PC-3 (cell line): ENCODE data around the gene FBXO31.

ENCODE experiments used
- CTCF ChIP-seq: fragments of 300-600 bp; sonication (generic); conservative IDR thresholded peaks from 2 replicates; pipeline ENCODE4 v1.5.1; 2017; ENCODE audit warnings: antibody characterized with exemption, low read depth, mild to moderate bottlenecking, low read length
- EZH2 ChIP-seq: fragments of 300-600 bp; sonication (generic); IDR thresholded peaks from one replicate; pipeline ENCODE4 v1.6.1; 2017; ENCODE audit warnings: antibody characterized with exemption, mild to moderate bottlenecking, low read length; ENCODE audit not compliant: unreplicated experiment
- EZH2phosphoT487 ChIP-seq: fragments of 300-600 bp; sonication (generic); IDR thresholded peaks from 2 replicates; pipeline ENCODE4 v1.6.1; 2018; ENCODE audit warnings: mild to moderate bottlenecking, antibody characterized with exemption, low read length, borderline replicate concordance

GRCh38 chr16:87333101-87333500 lies 50.5 kb downstream of the FBXO31 start:
- TF ChIP-seq CTCF = no peak
- TF ChIP-seq EZH2 = no peak
- TF ChIP-seq EZH2phosphoT487 = no peak
